HG03159 (cell line): ENCODE measurements around the gene TIE1.

ENCODE experiments used
- ATAC-seq: cut with Tn5 transposase; IDR thresholded peaks from one replicate; pipeline ENCODE4 v1.9.1; 2021; ENCODE audit warnings: mild to moderate bottlenecking, moderate library complexity; ENCODE audit not compliant: unreplicated experiment

Gene TIE1

DNA sequence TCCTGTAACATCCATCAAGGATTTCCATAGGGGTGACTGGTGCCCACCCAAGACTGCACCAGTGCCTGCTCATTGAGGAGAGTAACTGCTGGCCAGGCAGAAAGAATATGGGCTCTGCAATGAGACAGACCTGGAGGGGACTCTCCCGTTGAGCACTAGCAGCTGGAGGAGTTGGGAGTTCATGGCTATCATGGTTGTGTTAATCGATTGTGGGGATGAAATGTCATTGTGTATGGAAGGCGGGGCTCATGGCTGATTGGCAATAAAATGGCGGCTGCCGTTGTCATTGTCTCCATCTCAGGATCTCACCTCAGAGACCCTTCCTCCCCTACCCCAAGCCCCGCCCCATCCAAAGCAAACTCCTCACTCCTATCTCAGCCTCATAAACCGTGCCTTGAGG lies 27.1 kb upstream of the TIE1 start:
- no peak for ATAC-seq

DNA sequence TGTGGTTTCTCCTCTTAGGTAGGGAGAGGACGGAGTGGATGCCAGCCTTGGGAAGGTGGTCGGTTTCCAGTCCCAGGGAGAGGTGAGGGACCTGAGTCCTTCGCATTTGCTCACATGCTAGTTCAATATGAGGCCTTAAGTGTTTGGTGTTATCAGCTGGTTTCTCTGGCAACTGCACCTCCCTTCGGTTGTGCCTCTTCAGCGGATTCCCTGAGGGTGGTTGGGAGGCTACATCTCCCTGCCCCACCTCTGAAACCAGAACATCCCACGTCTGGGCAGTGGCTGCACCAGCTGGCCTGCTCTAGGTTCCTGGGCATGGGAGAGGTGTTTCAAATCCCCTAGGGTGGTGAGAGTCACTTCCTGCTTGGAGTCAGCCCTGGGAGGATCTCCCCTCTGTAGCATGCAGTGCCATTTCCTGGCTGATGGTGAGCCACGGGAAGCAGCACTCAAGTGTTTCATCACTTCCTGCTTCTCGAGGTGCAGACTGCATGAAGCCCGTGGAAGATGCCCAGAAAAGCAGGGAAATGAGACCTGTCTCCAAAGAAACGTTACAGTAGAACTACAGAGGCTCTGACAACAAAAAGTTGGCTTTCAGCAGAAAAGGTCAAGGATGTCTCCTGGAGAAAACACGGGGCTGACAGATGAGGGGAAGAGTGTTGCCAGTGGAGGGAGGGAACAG lies 26.5 kb upstream of the TIE1 start:
- ATAC-seq = no peak

DNA sequence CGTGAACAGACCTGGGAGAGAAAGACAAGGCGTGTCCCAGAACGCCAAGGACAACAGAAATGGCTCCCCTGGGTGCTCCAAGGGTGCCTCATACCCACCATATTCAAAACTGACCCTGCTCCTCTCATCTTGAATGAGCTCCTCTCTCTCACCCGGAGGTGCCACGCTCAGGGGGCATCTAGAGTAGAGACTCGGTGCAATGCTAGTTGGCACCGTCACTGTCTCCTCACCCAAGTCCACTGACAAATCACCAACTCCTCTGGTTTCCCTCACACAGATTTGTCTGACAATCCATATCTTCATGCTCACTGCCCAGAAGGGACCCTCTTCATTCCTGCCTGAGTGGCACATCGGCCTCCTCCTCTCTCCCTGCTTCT lies 26.0 kb upstream of the TIE1 start:
- no peak for ATAC-seq

DNA sequence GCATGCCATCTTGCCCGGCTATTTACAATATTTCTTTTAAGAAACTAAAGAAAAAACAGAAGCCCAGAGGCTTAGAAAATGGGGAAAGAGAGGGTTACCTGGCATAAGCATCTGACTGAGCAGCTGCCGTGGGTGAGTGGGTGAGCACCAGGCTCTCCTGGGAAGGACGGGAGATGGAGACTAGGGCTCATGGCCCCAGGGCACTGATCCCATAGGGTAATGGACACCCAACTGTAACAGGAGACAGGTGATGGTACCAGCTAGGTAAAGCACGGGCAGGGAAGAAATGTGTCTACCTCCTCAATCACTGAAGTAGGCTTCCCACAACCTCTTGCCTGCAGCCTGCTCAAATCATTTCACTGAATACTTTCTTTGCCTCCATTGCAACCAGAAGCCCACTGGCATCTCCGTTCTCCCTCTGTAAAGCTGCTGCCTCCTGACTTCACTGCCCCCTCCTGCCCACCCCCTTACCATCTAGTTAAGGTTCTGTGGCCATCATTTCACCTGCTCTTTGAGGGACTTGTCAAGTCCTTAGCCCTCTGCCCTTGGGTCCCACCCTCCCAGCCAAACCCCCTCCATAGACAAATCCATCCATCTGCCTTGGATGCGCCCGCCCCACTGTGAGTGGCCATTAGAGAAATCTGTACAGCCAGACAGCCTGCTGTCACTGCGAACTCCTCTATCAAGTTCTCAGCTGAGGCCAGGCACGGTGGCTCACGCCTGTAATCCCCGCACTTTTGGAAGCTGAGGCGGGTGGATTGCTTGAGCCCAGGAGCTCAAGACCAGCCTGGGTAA lies 24.8 kb upstream of the TIE1 start:
- ATAC-seq = no peak

DNA sequence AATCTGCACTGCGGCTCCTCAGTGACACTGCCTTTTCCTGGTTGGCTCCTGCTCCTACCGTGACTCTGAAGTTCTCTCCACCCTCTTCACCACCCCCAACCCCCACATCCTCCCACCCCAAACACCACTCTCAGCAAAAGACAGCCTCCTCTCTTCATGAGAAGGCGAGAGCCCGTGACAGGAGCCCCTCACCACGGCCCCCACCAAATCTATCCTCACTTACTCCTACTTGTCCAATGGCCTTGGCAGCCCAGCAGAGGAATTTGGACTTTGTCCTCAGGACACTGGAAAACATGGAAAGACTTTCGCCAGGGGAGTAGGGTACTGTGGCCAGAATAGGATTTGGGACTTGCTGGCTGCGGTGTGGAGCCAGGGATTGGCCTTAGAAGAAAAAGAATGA lies 24.1 kb upstream of the TIE1 start:
- ATAC-seq = no peak

DNA sequence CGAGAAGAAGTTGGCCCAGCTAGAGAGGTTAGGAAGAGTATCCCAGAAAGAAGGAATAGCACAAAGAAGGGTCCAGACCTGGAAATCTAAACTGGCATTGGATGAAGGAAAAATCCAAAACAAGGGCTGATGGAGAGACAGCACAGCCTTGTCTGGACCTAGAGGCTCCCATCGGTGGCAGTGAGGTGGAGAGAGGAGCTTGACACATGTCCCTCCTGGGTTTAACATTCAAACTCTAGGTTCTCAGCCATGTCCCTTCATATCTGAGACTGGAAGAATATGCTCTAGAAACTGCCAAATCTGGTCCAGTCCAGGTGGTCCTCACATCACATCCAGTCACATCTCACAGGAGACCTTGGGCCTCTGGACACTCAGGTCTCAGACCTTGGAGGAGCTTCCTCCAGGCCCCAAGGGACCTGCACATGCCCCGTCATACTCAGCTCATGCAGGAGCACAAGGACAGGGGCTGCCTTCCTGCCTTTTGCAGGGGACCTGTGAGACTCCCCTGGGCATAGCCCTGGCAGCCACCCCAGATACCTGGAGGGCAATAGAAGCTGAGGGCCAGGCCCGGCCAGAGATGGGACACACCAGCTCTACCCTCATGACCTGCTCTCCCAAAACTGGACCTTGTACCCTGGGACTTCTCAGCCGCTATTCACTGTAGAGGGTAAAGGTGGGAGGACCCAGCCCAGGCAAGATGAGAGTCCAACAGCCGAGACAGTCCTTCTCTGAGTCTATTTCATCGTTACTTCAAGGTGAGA lies 23.5 kb upstream of the TIE1 start:
- no peak for ATAC-seq

DNA sequence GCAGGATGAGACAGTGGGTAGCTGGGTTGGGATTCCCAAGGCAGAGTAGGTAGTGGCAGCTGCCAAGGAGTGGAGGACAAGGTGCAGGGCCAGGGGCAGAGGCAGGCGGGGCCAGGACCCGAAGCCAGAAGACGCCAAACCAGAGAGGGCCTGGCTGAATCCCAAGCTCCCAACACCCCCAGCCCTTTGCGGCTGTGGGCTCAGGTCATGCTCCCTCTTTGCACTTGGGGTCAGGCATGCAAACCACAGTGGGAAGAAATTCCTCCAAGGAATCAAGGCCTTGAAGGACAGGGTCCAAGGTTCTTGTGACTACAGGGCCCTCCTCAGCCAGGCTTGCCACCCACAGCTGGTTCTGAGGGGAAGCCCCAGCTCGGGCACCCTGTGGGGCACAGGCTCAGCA lies 21.6 kb upstream of the TIE1 start:
- ATAC-seq = no peak

DNA sequence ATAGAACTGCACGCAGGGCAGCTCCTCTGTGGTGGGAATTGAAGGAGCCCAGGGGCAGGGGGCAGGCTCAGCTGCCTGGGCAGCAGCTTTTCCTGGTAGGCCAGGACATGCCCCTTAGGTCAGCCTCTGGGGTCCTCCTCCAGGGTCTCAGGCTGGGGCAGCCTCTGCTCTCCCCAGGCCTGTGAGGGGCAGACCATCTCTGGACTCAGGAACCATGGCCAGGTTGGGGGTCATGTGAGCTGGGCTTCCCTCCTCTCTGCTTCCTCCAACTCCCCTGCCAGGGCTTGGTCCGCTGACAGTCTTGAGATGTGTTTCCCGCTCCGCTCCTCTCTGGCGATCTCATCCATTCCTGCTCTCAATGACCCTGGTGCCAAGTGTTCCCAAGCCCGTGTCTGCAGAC lies 21.1 kb upstream of the TIE1 start:
- ATAC-seq = no peak

DNA sequence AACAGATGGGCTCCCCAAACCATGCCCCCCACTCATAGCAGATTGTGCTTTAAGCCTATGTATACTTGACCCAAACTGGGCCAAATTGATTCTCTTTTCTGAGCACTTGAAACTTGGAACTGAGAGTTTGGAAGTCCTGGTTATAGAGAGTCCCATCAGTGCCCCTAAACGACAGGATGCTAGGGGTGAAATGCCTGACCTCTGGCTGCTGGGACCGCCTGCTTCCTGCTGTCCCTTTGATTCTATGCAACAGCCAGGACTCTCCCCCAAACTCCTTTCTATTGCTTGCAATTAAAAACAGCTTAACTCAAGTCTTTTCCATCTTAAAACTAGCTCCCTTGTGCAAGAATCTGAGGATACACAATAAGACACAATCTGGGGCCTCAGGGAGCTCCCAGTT lies 20.1 kb upstream of the TIE1 start:
- no peak for ATAC-seq

DNA sequence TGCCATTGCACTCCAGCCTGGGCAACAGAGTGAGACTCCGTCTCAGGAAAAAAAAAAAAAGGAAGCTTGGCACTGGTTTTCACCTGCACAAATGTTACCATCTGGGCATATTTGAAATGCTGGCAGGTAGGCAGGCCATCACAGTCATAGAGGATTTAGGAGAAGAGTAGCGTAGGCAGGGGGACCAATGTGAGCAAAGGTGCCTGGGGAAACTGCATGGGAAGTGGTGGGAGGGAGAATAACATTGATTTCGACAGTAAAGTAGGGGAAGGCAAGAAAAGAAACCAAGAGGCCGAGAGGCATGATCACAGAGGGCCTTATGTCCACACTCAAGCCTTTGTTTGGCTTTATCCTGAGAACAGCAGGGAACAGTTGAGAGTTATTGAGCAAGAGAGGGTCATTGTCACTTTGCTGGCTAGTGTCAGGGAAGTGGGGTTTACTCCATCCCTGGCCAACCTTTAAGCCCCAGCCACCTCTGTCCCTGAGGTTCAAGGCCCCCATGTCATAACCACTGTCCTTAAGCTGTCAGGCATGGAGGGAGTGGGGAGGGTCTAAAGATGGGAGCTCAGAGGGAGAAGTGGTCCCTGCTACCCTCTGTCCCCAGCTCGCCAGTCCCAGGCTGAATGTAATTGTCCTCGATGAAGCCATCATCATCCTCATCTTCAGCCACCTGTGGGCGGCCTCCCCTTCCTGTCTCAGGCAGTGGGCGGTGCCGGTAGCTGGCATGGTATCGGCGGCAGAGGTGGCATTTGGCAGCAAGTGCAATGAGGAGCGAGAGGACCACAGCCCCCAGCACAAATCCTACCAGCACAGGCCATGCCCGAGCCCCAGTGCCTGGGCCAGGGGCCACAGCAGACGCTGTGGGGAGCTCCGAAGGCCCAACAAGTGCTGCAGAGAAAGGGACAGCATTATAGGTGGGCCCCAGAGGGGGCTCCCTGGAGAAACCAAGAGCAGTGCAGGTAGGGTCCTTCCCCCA lies 18.3 kb upstream of the TIE1 start:
- ATAC-seq = no peak

DNA sequence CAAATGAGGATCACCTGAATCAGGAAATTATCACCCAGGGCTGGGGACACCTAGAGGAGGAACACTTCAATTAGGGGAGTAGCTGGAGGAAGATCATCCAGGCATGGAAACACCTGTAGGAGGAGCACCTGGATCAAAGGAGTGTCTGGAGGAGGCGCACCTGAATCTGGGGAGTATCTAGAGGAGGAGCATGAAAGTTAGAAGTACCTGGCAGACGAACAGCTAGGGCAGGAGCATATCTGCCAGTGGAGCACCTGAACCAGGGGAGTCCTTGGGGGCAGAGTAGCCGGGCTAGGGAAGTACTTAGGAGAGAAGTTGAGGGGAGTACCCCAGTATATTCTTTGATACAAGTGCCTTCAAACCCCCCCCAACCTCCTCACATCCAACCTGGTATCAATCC lies 16.7 kb upstream of the TIE1 start:
- ATAC-seq = no peak

DNA sequence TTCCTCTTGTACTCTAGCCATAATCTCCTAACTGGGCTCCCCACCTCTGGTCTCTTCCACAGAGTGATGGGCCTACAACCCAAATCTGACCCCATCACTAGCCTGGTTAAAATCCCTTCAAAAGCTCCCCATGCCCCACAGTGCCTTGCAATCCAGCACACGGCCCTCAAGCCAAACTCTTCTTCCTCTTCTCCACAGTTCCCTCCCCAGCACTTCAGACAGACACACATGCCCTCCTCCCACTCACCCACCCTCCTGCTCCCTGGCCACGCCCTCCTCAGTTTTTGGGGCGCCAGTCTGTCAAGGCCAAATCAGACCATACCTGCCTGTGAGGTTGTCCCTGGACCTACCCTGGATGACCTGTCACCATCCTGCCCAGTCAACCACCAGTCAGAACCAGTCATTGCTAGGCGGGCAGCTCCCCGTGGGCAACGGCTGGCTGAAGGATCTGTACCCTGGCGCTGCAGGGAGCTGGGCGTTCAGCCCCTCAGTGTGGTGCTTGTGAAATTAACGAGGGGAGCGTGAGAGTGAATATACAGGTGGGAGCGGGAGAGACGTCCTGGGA lies 16.2 kb upstream of the TIE1 start:
- ATAC-seq = no peak

DNA sequence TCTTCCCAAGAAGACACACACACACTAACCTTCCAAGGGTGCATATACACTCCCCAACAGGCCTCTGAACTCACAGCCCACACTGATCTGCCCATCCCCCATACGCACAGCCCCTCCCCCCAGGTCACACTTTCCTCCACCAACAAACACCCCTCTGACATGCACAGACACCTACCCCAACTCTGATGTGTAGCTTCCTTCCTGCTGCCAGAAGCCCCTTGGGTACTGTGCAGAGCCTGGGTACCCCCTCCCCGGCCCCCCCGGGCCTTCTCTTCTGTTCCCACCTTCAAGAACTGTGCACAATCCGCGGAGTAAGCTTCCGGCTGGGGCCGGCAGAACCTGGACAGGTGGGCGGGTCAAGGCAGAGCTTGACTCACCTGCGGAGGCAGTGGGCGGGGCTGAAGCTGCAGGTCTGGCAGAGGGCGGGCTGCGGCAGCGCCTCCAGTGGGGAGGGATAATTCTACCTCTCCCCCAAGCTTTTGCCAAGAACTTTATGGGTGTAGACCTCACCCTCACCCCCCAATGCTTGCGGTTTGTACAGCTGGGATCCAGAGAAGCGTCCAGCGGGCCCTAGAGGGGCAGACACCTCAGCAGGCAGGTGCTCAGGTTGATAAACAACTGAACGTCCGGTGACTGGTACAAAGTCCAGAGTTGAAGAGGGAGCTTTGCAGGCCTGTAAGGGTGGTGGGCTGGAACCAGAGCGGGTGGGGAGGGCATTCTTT lies 15.4 kb upstream of the TIE1 start, which contains the start of gene C1orf210:
Gene C1orf210, minus strand, starts transcription at position 313 of the 722 bp plus-strand sequence. CDS start 2,311 bp downstream, outside the sequence.
- ATAC-seq = no peak

DNA sequence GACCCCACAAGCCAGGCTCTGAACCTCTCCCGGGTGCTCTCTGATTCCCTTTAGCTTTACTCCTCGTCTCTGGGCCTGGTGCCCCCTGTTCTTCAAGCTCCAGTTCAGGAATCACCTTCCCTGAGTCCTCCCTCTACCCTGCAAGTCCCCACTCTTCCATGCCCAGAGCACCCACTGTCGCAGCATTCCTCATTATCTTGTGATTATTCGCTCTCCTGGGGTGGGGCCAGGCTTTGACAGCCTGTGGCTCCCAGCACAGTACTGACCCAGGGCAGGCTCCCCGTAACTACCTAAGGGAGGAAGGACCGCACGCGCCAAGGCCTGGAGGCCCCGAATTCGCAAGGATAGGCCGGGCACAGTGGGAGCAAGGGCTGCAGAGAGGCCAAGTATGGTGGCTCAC lies 14.7 kb upstream of the TIE1 start:
- ATAC-seq = no peak

DNA sequence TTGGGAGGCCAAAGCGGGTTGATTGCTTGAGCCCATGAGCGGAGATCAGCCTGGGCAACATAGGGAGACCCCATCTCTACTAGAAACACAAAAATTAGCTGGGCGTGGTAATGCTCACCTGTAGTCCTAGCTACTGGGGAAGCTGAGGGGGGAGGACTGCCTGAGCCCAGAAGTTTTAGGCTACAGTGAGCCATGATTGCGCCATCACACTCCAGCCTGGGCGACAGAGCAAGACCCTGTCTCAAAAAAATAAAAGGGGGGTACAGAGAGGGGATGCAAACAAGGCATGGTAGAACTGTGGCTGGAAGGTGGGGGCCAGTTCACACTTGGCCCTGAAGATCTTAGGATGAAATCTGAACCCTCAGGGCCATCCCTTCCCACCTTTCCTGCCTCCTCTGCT lies 14.2 kb upstream of the TIE1 start:
- ATAC-seq = no peak

DNA sequence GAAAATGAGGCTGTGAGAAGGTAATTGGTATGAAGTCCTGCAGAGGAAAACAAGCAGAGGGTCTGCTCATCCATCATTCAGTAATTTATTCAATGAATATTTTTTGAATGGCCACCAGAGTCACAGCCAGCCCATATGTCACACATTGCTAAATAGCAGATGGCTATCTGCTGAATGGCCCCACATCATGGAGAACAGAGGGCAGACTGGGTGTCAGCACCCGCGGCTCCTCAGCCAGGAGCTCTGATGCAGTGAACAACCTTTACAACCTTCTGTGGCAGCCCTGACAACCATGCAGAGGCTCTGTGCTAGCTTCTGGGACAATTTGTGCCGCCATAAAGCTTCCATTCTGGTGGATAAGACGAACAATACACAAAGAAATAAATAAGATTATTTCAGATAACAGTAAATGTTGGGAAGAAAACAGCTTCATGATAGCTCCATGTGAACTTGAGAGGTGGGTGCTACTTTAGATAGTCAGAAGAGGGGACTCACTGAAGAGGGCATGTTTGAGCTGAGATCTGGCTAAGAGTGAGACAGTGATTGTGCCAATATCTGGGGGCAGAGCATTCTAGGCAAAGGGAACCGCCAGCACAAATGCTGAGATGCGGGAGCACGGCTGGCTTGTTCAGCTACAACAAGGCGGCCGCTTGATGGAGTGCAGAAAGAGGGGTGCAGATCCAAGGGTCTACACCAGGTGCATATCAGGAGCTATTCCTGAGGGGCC lies 12.6 kb upstream of the TIE1 start:
- no peak for ATAC-seq

DNA sequence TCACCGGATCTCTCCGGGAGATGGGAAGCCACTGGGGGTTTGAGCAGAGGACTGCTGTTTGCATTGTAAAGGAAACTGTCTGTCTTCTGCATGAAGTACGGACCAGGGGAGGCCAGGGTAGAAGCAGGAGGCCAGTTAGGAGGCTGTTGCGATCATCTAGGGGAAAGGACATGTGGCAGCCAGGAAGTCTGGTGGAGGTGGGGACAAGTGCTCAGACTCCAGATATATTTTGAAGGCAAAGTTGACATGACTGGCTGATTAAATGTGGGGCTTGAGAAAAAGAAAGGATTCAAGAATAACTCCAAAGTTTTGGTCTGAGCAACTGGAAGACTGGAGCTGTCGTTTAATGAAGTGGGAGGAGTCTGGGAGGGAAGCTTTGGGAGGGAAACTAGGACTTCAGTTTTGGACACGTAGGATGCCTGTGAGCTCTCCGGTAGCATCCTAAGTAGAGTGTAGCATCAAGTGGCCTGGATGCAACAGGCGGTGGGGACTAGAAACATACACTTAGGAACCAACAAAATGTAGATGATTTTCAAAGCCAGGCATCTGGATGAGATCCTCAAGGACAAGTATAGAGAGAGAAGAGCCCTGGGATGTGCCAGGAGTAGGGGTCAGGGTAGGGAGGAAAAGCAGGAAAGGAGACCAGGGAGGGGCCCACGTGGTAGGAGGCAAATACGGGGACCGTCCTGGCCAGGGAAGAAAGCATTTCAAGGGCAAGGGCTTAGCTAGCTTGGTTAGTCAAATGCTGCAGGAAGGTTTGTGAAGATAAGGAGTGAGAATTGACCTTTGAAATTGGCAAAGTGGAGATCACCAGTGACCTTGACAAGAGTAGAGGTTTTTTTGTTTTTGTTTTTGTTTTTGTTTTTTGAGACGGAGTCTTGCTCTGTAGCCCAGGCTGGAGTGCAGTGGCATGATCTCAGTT lies 11.7 kb upstream of the TIE1 start:
- no peak for ATAC-seq

DNA sequence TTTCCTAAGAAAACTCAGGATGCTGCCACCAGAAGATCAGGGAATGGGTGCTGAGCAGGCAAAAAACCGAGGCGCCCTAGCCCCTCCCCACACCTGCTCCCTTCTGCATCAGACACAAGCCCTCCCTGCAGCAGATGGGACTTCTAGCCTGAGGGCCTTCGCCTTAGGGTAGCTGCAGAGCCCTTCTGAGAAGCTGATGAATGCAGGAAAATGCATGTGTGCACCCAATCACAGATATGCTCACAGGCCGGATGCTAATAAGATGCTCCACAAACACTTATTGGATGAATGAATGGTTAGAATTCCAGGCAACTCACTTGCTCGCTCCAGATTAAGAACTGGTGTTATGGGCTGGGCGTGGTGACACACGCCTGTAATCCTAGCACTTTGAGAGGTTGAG lies 8.6 kb upstream of the TIE1 start:
- no peak for ATAC-seq
